HG03342 (cell line): Measurements from ENCODE around the gene MPC2.

Source experiments
- ATAC-seq: cut with Tn5 transposase; IDR thresholded peaks from one replicate; pipeline ENCODE4 v1.9.1; 2021; ENCODE audit warnings: mild to moderate bottlenecking, moderate library complexity; ENCODE audit not compliant: unreplicated experiment

MPC2 gene

DNA sequence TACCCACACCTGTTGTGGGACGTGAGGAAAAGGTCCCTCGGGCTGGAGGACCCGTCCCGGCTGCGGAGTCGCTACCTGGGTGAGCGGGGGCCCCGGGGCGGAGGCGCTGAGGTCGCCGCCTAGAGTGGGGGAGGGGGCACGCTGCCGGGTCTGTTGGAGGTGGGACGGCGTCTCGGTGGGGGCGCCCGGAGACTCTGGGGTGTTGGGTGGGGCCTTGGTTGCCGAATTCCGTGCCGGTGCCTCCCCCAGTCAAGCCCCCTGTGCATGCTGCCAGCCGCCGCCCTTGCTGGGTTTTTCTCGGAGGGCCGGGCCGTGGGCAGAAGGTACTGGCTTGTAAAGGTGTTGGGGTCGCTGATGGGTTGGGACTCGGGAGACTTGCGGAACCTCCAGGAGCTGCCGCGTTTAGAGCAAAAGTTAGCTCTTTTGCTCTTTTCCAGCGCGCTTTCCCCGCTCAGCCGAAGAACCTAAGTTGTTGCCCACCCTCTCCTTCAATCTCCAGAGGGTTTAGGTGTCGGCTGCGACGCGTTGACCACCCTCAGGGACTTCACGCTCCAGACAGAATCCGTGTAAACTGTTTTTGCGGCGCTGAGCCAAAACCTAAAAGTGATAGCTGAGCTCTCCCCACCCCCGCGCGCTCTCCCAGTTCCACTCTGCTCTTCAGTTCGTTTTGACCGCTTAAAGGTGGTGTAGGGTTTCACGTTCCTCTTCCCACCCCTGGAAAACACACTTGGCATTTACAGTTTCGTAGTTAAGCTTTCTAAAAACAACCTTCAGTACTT lies at the start of gene MPC2:
Gene MPC2 (minus strand): TSS at position 143 of the 779 bp plus-strand sequence. CDS start 1,231 bp downstream, outside the sequence.
- peak; percentile 13 for ATAC-seq

GRCh38 chr1:167984886-167985489 lies 48.1 kb upstream of the MPC2 start:
- no peak for ATAC-seq

- ATAC-seq = no peak
Observed at GRCh38 chr1:167983797-167984420, 47.0 kb upstream of the MPC2 start.

DNA sequence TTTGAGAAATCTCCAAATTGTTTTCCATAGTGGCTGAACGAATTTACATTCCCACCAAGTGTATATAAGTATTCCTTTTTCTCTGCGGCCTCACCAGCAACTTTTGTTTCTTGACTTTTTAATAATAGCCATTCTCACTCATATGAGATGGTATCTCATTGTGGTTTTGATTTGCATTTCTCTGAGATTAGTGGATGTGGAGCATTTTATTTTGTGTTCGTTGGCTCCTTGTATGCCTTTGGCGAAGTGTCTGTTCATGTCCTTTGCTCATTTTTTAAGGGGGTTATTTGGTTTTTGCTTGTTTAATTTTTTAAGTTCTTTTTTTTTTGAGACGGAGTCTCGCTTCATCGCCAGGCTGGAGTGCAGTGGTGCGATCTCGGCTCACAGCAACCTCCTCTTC lies 45.1 kb upstream of the MPC2 start:
- no peak for ATAC-seq

DNA sequence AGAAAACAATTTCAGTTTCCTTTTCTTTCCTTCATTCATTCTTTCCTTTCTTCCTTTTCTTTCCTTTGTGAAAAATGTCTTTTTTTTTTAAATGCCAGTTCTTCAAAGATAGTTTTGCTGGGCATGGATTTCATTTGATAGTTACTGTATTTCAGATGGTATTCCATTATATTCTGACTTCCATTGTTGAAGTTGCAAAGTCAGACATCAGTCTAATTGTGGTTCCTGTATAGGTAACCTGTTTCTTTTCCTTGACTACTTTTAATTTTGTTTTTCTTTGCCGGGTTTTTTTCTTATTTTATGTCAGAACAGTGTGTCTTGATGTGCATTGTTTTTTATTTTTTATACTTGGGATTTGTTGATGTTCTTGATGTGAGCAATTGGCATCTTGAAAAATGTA lies 40.4 kb upstream of the MPC2 start:
- no peak for ATAC-seq

DNA sequence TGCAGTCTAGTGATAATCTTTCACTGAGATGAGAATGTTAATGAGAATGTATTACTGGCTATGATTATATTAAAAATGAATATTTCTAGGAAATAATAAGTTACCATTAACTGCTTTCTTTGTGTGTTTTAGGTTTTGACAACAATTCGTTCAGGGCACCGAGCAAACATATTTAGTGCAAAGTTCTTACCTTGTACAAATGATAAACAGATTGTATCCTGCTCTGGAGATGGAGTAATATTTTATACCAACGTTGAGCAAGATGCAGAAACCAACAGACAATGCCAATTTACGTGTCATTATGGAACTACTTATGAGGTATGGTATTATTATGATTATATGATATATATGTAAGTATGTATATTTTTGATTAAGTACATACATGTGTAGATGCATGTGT lies 37.8 kb upstream of the MPC2 start:
- no peak for ATAC-seq

- no peak for ATAC-seq
Observed at GRCh38 chr1:167973832-167974231, 37.0 kb upstream of the MPC2 start.

DNA sequence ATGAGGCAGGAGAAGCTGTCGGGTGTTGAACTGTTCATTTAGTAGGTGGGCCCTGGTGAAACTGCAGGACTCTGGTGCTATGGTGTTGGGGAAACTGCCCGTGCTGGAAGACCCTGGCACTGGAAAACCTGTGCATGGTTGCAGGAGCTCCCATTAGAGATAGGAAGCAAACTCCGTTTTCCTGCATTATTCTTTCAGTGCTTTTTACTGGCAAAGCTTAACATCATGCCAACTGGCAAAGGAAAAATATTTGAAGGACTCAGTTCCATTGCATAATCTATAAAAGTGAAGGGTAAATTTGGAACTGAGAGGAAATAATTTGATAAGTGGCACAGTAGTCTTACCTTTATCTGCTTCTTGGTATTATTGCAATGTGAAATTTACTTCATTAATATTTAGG lies 31.7 kb upstream of the MPC2 start:
- ATAC-seq = no peak

- ATAC-seq = no peak
Observed at GRCh38 chr1:167966050-167966449, 29.2 kb upstream of the MPC2 start.

DNA sequence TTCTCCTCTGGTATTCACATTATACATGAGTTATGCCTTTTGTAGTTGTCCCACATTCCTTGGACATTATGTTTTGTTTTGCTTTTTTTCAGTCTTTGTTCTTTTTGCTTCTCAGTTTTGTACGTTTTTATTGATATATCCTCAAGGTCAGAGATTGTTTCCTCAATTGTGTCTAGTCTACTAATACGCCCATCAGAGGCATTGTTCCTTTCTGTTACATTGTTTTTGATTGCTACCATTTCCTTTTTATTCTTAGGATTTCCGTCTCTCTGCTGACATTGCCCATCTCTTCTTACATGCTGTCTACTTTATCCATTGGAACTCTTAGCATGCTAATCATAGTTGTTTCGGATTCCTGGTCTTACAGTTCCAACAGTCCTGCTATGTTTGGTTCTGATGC lies 27.8 kb upstream of the MPC2 start:
- ATAC-seq = no peak

- no peak for ATAC-seq
Observed at GRCh38 chr1:167957710-167958109, 20.8 kb upstream of the MPC2 start.

- ATAC-seq = no peak
Observed at GRCh38 chr1:167955915-167956314, 19.0 kb upstream of the MPC2 start.

DNA sequence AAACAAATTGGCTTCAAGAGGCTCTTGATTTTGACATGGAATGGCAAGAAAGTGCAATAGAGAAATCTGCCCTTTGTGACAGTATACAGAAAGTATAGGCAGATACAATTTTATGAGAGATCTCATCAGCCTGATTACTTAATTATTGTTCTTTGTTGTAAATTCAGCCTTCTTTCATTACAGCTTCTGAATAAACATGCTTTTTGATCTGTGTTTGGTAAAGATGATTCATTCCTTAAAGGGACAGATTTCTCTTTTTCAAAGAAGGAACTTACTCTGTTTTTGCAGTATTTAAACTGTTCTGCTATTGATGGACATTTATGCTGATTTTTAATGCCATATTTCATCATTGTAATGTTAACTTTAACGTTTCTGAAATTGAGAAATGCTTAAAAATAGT lies 13.7 kb upstream of the MPC2 start:
- no peak for ATAC-seq

DNA sequence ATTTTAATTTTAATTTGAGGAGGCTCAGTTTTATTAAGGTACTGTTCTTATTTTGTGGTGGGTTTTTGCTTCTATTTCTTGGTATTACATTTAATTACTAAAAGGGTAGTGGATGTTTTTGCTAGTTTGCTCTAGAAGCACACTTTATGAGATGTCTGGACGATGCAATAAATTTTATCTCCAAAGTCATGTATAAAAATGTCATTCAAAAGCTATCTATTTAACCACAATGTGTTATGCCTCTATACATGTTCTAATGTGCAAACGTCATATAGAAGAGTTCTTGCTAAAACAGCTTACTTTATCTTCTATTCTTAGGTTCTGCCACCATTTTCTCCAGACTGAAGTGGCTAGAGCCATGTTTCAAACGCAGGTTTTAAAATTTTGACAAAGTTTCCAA lies 12.9 kb upstream of the MPC2 start:
- ATAC-seq = no peak

DNA sequence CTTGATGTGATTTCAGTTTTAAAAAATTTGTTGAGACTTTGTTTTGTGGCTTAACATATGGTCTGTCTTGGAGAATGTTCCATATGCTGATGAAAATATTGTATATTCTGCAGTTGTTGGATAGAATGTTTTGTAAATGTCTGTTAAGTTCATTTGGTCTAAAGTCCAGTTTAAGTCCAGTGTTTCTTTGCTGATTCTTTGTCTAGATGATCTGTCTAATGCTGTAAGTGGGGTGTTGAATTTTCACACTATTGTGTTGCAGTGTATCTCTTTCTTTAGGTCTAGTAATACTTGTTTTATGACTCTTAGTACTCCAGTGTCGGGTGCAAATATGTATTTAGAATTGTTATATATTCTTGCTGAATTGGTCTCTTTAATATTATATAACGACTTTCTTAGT lies 10.9 kb upstream of the MPC2 start:
- no peak for ATAC-seq

- ATAC-seq = no peak
Observed at GRCh38 chr1:167943541-167943940, 6.7 kb upstream of the MPC2 start.

GRCh38 chr1:167940264-167940663 lies 3.4 kb upstream of the MPC2 start:
- ATAC-seq = no peak

GRCh38 chr1:167938080-167938636 lies 1.3 kb upstream of the MPC2 start:
- ATAC-seq = no peak

DNA sequence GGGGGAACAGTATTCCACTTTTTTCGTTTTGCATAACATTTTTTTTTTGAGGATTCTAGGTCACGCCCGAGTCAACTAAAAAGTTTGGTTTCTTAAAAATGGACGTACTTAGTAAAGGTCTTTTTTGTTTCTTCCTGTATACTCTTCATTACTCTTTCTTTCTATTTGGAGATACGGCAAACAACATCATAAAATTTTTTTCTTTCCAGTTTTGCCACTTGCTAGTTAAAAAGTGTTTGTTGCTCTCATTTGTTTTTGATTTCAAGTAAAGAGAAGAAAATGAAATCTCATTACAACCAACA lies 788 bp upstream of the MPC2 start:
- ATAC-seq = no peak

DNA sequence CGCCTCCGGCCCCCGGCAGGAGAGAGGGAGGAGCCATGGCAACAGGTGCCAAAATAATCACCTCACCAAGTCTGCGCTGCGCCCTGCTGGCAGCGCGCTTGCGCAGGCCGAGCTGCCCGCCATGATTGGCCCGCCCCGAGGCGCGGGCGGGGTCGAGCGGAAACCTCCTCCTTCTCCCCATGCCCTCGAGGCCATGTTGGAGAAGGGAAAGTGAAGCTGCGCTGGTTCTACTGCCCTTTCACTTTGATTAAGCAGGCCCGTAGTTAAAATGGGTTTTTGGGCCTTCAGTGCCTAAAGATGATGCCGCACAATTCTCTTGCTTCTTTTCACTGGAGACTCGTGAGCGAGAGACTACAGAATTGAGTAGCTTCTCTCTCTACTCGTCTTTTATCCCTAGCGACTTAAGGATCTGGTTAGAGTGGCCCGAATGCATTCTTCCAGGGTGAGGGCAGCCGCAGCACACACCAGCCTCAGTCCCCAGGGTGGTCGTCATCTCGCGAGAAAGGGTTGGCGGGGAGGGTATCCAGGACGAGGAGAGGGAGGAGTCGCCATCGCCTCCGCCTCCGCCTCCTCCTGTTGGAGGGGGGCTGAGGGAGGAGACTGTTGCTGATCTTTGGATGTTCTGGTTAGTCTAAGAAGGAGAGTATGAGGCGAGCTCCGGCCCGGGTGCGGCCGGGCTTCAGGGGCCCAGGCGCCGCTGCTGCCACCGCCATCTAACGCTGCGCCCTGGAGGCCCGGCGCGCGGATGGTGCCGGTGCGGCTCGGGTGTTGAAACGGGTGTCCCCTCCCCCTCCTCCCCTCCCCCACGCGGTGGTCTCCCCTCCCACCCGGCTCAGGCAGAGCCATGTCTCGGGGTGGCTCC lies 573 bp downstream of the MPC2 start, which contains the start of gene DCAF6:
Gene DCAF6 (plus strand): TSS at position 616 of the 862 bp plus-strand sequence. CDS start 229 bp downstream, at position 845.
- ATAC-seq = peak; percentile 66
